Smooth muscle cell (in vitro differentiated cells): ENCODE data around the gene TEDC2. TPM values are rescaled to one million over a fixed set of nuclear protein-coding genes. Genes with fewer than 3 reads are reported as not detected.

Experiments used
- DNase-seq: peaks from one replicate; lab custom pipeline; 2025; ENCODE audit not compliant: unreplicated experiment; lab: John Stamatoyannopoulos, UW
- H2AFZ ChIP-seq: fragments of 200-600 bp; sonication (generic); 2 replicates; pipeline ENCODE4 v1.6.0; 2016; ENCODE audit warnings: antibody characterized with exemption, low read depth, mild to moderate bottlenecking
- H3F3A ChIP-seq: fragments of 200-600 bp; sonication (generic); 2 replicates; pipeline ENCODE4 v1.6.0; 2017; ENCODE audit warnings: antibody characterized with exemption, low read depth
- H3K27ac ChIP-seq: fragments of 200-600 bp; sonication (generic); 2 replicates; pipeline ENCODE4 v1.5.1; 2016; ENCODE audit warnings: low read depth, mild to moderate bottlenecking
- H3K27me3 ChIP-seq: fragments of 200-600 bp; sonication (generic); 2 replicates; pipeline ENCODE4 v1.6.1; 2016; ENCODE audit warnings: low read depth, mild to moderate bottlenecking
- H3K36me3 ChIP-seq: fragments of 200-600 bp; sonication (generic); 2 replicates; pipeline ENCODE4 v1.5.1; 2016; ENCODE audit warnings: low read depth
- H3K4me1 ChIP-seq: fragments of 200-600 bp; sonication (generic); 2 replicates; pipeline ENCODE4 v1.5.1; 2016; ENCODE audit warnings: low read depth
- H3K4me2 ChIP-seq: fragments of 200-600 bp; sonication (generic); 2 replicates; pipeline ENCODE4 v1.6.0; 2016; ENCODE audit warnings: mild to moderate bottlenecking
- H3K4me3 ChIP-seq: fragments of 200-600 bp; sonication (generic); 2 replicates; pipeline ENCODE4 v1.5.1; 2016; ENCODE audit warnings: mild to moderate bottlenecking
- H3K79me2 ChIP-seq: fragments of 200-600 bp; sonication (generic); 2 replicates; pipeline ENCODE4 v1.6.0; 2016; ENCODE audit warnings: low read depth, mild to moderate bottlenecking
- H3K9ac ChIP-seq: fragments of 200-600 bp; sonication (generic); 2 replicates; pipeline ENCODE4 v1.6.0; 2016; ENCODE audit warnings: low read depth
- H3K9me3 ChIP-seq: fragments of 200-600 bp; sonication (generic); replicated peaks from 2 replicates; pipeline ENCODE4 v1.5.1; 2016; ENCODE audit warnings: low read depth
- H4K20me1 ChIP-seq: fragments of 200-600 bp; sonication (generic); 2 replicates; pipeline ENCODE4 v1.6.0; 2016; ENCODE audit warnings: low read depth
- WGBS: methylation state at CpG from one replicate; pipeline ENCODE4 v1.1.7; 2016; ENCODE audit warnings: low lambda C conversion rate; 5-methylcytosine and 5-hydroxymethylcytosine counted together
- microRNA-seq: library from miRNA; unstranded; fragments of <30 nt; microRNA quantifications from one replicate; pipeline ENCODE4, GENCODE V29; 2016; ENCODE audit warnings: borderline number of aligned reads
- polyA plus RNA-seq: library from polyadenylated mRNA; unstranded; fragments of >200 nt; fragmentation: Nextera tagmentation; extraction: Ambion mirVana; gene quantifications from 2 replicates; pipeline ENCODE4 v1.2.1, GENCODE V29; 2016
- small RNA-seq: library from RNA; depleted of rRNA; stranded (forward); fragments of <200 nt; gene quantifications from one replicate; pipeline ENCODE3, GENCODE V24; 2014
- total RNA-seq: library from RNA; depleted of rRNA; stranded (reverse); fragments of >200 nt; gene quantifications from 2 replicates; pipeline ENCODE4 v1.2.3, GENCODE V29; 2014
- TF ChIP-seq, protein P1 (sequence below): fragments of 200-600 bp; sonication (generic); IDR thresholded peaks from 2 replicates; pipeline ENCODE4 v1.5.1; 2017; ENCODE audit warnings: borderline replicate concordance, mild to moderate bottlenecking, antibody characterized with exemption; ENCODE audit not compliant: insufficient read depth, poor library complexity, severe bottlenecking

Gene TEDC2
- total and polyA plus RNA-seq, 2 experiments from 2014 or later, result 8.0 to 13.3 TPM

DNA sequence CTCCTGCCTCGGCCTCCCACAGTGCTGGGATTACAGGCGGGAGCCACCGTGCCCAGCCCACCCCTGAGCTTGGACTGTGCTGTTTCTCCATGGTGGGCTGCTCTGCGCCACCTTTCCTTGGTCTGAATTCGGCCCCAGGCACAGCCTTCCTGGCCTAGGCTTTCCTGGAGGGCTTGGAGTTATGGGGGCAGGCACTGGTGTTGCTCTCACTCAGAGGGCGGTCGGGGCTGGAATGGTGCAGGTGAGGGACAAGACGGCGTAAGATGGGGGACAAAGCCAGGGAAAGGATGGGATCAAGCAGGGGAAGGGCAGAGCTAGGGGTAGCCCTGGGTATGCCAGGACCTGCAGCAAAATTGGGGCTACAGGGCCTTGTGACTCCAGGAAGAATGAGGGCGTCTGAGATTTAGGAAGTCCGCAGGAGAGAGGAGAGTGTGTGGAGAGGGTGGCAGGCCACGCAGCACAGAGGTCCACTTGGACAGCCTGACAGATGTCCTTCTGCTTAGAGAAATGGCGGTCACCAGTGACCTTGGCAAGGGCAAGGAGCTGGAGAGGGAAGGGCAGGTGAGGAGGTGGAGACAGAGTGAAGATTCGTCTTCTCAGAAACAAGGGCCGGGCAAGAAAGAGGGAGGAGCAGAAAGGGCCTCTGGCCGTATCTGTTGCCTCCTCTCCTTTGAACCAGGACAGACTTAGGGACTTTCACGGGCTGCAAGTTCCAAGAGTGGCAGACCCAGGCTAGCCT, 52.3 kb downstream of the TEDC2 start:
- 89% methylated on average over 17 of the region's 17 CpGs for WGBS
- peaks cover 28% of the 10 kb centered on the region for H4K20me1 ChIP-seq
- no peaks in the 10 kb centered on the region for H3K36me3 ChIP-seq
- no peak overlapping the region for H3K4me2 ChIP-seq
- no peak overlapping the region for H2AFZ ChIP-seq
- H3K27ac ChIP-seq, result no peak overlapping the region
- H3K9ac ChIP-seq, result no peak overlapping the region
- H3K9me3 ChIP-seq, result no peaks in the 10 kb centered on the region
- no peaks in the 10 kb centered on the region for H3K27me3 ChIP-seq
- H3K79me2 ChIP-seq, result peaks cover 33% of the 10 kb centered on the region
- H3K4me1 ChIP-seq, result peaks cover 29% of the 10 kb centered on the region
- TF ChIP-seq, protein P1, sequence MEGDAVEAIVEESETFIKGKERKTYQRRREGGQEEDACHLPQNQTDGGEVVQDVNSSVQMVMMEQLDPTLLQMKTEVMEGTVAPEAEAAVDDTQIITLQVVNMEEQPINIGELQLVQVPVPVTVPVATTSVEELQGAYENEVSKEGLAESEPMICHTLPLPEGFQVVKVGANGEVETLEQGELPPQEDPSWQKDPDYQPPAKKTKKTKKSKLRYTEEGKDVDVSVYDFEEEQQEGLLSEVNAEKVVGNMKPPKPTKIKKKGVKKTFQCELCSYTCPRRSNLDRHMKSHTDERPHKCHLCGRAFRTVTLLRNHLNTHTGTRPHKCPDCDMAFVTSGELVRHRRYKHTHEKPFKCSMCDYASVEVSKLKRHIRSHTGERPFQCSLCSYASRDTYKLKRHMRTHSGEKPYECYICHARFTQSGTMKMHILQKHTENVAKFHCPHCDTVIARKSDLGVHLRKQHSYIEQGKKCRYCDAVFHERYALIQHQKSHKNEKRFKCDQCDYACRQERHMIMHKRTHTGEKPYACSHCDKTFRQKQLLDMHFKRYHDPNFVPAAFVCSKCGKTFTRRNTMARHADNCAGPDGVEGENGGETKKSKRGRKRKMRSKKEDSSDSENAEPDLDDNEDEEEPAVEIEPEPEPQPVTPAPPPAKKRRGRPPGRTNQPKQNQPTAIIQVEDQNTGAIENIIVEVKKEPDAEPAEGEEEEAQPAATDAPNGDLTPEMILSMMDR, result no peak
- no peak for DNase-seq
- H3K4me3 ChIP-seq, result no peak overlapping the region
- H3F3A ChIP-seq, result peaks cover 3% of the 10 kb centered on the region

DNA sequence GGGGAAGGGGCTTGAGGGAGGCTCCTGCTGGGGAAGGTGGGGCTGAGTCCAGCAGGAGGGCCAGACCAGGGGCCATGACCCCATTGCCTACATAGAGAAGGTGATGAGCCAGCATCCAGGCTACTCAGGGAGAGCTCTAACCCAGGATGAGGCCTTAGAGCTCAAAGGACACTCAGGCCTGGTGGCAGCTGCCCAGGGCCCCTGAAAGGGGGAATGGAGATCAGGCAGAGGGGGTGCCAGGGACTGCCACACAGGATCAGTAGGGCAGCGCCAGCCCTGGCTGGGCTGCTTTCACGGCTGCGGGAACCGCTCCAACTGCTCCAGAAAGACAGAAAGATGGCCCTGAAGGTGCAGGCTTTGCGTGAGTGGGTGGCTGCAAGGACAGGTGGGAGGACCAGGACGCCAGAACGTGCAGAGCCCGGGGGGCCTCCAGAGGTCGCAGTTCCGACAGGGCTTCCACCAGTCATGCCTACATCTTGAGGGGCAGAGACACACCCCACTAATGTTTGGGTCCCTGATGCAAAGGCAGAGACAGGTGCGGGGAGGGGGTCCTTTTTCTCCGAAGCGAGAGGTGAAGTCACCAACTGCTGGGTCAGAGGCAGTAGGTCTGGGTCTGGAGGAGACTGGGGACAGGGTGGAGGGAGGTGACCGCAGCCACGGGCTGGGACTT, 53.0 kb downstream of the TEDC2 start:
- WGBS, result 39% methylated on average over 14 of the region's 15 CpGs
- Histone ChIP-seq H2AFZ (peak overlapping the region; percentile 66), H3K27ac (no peak overlapping the region), H3K4me1 (peaks cover 29% of the 10 kb centered on the region), H3K4me2 (peak overlapping the region; percentile 98), H3K79me2 (peaks cover 40% of the 10 kb centered on the region), H3F3A (peaks cover 3% of the 10 kb centered on the region), H3K36me3 (no peaks in the 10 kb centered on the region), H3K9me3 (no peaks in the 10 kb centered on the region), H3K9ac (no peak overlapping the region), H4K20me1 (peaks cover 36% of the 10 kb centered on the region), H3K27me3 (no peaks in the 10 kb centered on the region), H3K4me3 (peak overlapping the region; percentile 100)
- TF ChIP-seq, protein P1, result no peak
- no peak for DNase-seq

DNA sequence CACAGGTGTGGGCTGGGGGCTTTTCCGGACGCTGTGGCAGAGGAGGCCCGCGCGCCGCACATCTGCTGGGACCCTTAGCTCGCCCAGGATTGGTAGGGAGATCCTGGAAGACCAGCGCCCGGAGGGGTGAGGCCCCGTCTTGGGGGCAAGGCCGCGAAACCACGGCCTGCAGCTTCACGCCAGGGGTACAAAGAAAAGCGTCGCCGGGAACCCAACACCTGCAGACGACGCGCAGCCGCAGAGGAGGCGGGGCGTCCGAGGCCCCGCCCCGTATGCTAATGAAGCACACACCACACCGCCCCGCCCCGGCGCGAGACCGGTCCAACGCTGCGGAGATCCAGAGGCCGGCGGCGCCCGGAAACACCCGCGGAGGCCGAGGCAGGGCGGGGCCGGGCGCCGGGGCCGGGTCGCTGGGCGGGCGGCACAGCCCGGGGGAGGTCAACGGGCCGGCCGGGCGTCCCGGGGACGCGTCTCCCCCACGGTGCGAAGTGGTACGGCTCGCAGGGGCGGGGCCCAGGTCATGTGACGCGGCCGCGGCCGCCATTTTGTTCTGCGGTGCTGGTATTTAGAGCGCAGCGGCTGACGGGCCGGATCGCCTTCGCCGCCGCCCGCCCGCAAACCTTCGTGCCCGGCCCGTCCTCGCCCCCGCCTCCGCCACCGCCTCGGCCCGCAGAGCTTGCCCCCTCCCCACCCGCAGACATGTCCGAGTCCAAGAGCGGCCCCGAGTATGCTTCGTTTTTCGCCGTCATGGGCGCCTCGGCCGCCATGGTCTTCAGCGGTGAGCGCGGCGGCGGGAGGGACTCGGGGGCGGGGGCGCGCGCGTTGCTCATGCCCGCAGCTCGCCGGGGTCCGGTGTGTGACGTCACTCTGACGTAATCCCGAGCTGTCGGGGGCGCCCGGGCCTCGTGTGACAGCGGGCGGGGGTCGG, 53.8 kb downstream of the TEDC2 start, which contains the start of gene ATP6V0C:
ATP6V0C (plus strand) TSS at position 548 of the 928 bp plus-strand sequence; CDS start at position 700, 152 bp downstream.
- peak; percentile 93 for DNase-seq
- peak within 1 kb of the TSS; percentile 100 for H3K9ac ChIP-seq
- 2% methylated on average over 37 of the region's 122 CpGs for WGBS
- TF ChIP-seq, protein P1, result no peak
- peak within 1 kb of the TSS; percentile 100 for H3K27ac ChIP-seq
- H3K4me3 ChIP-seq, result peak within 1 kb of the TSS; percentile 100
- peaks cover 3% of the 10 kb centered on the region for H3F3A ChIP-seq
- peak within 1 kb of the TSS; percentile 98 for H3K4me2 ChIP-seq
- peaks cover 48% of the 10 kb centered on the region for H3K79me2 ChIP-seq
- no peaks in the 10 kb centered on the region for H3K9me3 ChIP-seq
- no peaks in the 10 kb centered on the region for H3K27me3 ChIP-seq
- H3K36me3 ChIP-seq, result no peaks in the 10 kb centered on the region
- peaks cover 43% of the 10 kb centered on the region for H4K20me1 ChIP-seq
- peaks cover 29% of the 10 kb centered on the region for H3K4me1 ChIP-seq
- peak within 1 kb of the TSS; percentile 66 for H2AFZ ChIP-seq

Small RNA genes within 50 kb of the gene (microRNA-seq; reads per million reads assigned to microRNA genes)
- not detected for gene MIR6767
- gene MIR6768, result not detected

Small RNA genes within 50 kb of the gene (small RNA-seq; reads per million reads assigned to genes)
- gene MIR6768, result not detected

Other genes starting within 250 kb of the TEDC2 start
- 2.0 and 2.4 TPM in 2 replicates for gene BRICD5, start 249.2 kb upstream of the TEDC2 start, total RNA-seq
- 4.7 and 14.1 TPM in 2 replicates for gene BRICD5, start 249.2 kb upstream of the TEDC2 start, polyA plus RNA-seq
- gene PGP, start 245.3 kb upstream of the TEDC2 start, total RNA-seq, result 17.2 and 21.6 TPM in 2 replicates
- 30.1 and 32.9 TPM in 2 replicates for gene PGP, start 245.3 kb upstream of the TEDC2 start, polyA plus RNA-seq
- 12.1 and 17.1 TPM in 2 replicates for gene E4F1, start 236.5 kb upstream of the TEDC2 start, total RNA-seq
- gene E4F1, start 236.5 kb upstream of the TEDC2 start, polyA plus RNA-seq, result 22.4 and 25.9 TPM in 2 replicates
- gene DNASE1L2, start 223.7 kb upstream of the TEDC2 start, total RNA-seq, result 0.13 TPM in 1 of 2 replicates, not detected in the other
- gene DNASE1L2, start 223.7 kb upstream of the TEDC2 start, polyA plus RNA-seq, result 0.25 and 1.6 TPM in 2 replicates
- 23.6 and 45.7 TPM in 2 replicates for gene ECI1, start 208.5 kb upstream of the TEDC2 start, total RNA-seq
- 86.9 and 89.2 TPM in 2 replicates for gene ECI1, start 208.5 kb upstream of the TEDC2 start, polyA plus RNA-seq
- gene RNPS1, start 192.0 kb upstream of the TEDC2 start, total RNA-seq, result 82.9 and 87.9 TPM in 2 replicates
- gene RNPS1, start 192.0 kb upstream of the TEDC2 start, polyA plus RNA-seq, result 192 and 206 TPM in 2 replicates
- 0.76 and 2.2 TPM in 2 replicates for gene ABCA3, start 119.4 kb upstream of the TEDC2 start, total RNA-seq
- gene ABCA3, start 119.4 kb upstream of the TEDC2 start, polyA plus RNA-seq, result 1.4 and 1.7 TPM in 2 replicates
- 3.6 and 4.9 TPM in 2 replicates for gene CCNF, start 30.7 kb upstream of the TEDC2 start, total RNA-seq
- 6.6 and 12.8 TPM in 2 replicates for gene CCNF, start 30.7 kb upstream of the TEDC2 start, polyA plus RNA-seq
- gene NTN3, start 11.2 kb downstream of the TEDC2 start, total RNA-seq, result 0.18 and 5.2 TPM in 2 replicates
- gene NTN3, start 11.2 kb downstream of the TEDC2 start, polyA plus RNA-seq, result 0.23 and 0.57 TPM in 2 replicates
- 5.1 and 9.2 TPM in 2 replicates for gene TBC1D24, start 15.0 kb downstream of the TEDC2 start, total RNA-seq
- 4.9 and 5.5 TPM in 2 replicates for gene TBC1D24, start 15.0 kb downstream of the TEDC2 start, polyA plus RNA-seq
- 50.5 and 99.2 TPM in 2 replicates for gene ATP6V0C, start 53.8 kb downstream of the TEDC2 start, total RNA-seq
- gene ATP6V0C, start 53.8 kb downstream of the TEDC2 start, polyA plus RNA-seq, result 207 and 265 TPM in 2 replicates
- 12.0 and 15.7 TPM in 2 replicates for gene AMDHD2, start 60.3 kb downstream of the TEDC2 start, total RNA-seq
- gene AMDHD2, start 60.3 kb downstream of the TEDC2 start, polyA plus RNA-seq, result 14.2 and 20.8 TPM in 2 replicates
- not detected in 2 replicates for gene CEMP1, start 71.3 kb downstream of the TEDC2 start, total RNA-seq
- gene CEMP1, start 71.3 kb downstream of the TEDC2 start, polyA plus RNA-seq, result 1.7 and 5.1 TPM in 2 replicates
- gene PDPK1, start 77.9 kb downstream of the TEDC2 start, total RNA-seq, result 22.3 and 23.8 TPM in 2 replicates
- gene PDPK1, start 77.9 kb downstream of the TEDC2 start, polyA plus RNA-seq, result 16.4 and 25.4 TPM in 2 replicates
- gene KCTD5, start 222.4 kb downstream of the TEDC2 start, total RNA-seq, result 27.0 and 38.2 TPM in 2 replicates
- gene KCTD5, start 222.4 kb downstream of the TEDC2 start, polyA plus RNA-seq, result 35.5 and 36.6 TPM in 2 replicates